IPS-15b (cell line): Measurements from ENCODE around the gene TOP2B.

Experiments
- H3K27me3 ChIP-seq: one replicate; pipeline ENCODE4 v1.6.1; 2013; ENCODE audit warnings: low read length; ENCODE audit not compliant: control insufficient read depth, insufficient read depth
- H3K36me3 ChIP-seq: one replicate; pipeline ENCODE4 v1.6.1; 2013; ENCODE audit warnings: low read length; ENCODE audit not compliant: control insufficient read depth, insufficient read depth
- H3K4me1 ChIP-seq: one replicate; pipeline ENCODE4 v1.6.1; 2013; ENCODE audit warnings: mild to moderate bottlenecking, low read length; ENCODE audit not compliant: control insufficient read depth, insufficient read depth
- H3K4me3 ChIP-seq: one replicate; pipeline ENCODE4 v1.5.1; 2013; ENCODE audit warnings: low read depth, low read length
- H3K9ac ChIP-seq: one replicate; pipeline ENCODE4 v1.6.1; 2013; ENCODE audit warnings: low read depth, mild to moderate bottlenecking, low read length
- H3K9me3 ChIP-seq: one replicate; pipeline ENCODE4 v1.6.1; 2013; ENCODE audit warnings: mild to moderate bottlenecking, low read length; ENCODE audit not compliant: control insufficient read depth, insufficient read depth

Gene TOP2B

GRCh38 chr3:25565807-25566206, 98.9 kb downstream of the TOP2B start:
- Histone ChIP-seq H3K36me3 (no peaks in the 10 kb centered on the region), H3K27me3 (no peaks in the 10 kb centered on the region), H3K4me3 (no peak overlapping the region), H3K4me1 (no peaks in the 10 kb centered on the region), H3K9ac (no peak overlapping the region), H3K9me3 (no peaks in the 10 kb centered on the region)

GRCh38 chr3:25564075-25564474, 100.6 kb downstream of the TOP2B start:
- H3K27me3 ChIP-seq = no peaks in the 10 kb centered on the region
- H3K4me1 ChIP-seq = no peaks in the 10 kb centered on the region
- H3K9ac ChIP-seq = no peak overlapping the region
- no peaks in the 10 kb centered on the region for H3K9me3 ChIP-seq
- no peaks in the 10 kb centered on the region for H3K36me3 ChIP-seq
- H3K4me3 ChIP-seq = no peak overlapping the region

GRCh38 chr3:25563601-25564000, 101.1 kb downstream of the TOP2B start:
- Histone ChIP-seq H3K4me3 (no peak overlapping the region), H3K9ac (no peak overlapping the region), H3K36me3 (no peaks in the 10 kb centered on the region), H3K9me3 (no peaks in the 10 kb centered on the region), H3K4me1 (no peaks in the 10 kb centered on the region), H3K27me3 (no peaks in the 10 kb centered on the region)

- H3K4me1 ChIP-seq = no peaks in the 10 kb centered on the region
- H3K36me3 ChIP-seq = no peaks in the 10 kb centered on the region
- no peaks in the 10 kb centered on the region for H3K27me3 ChIP-seq
- H3K4me3 ChIP-seq = no peak overlapping the region
- no peak overlapping the region for H3K9ac ChIP-seq
- no peaks in the 10 kb centered on the region for H3K9me3 ChIP-seq
Measured at GRCh38 chr3:25558796-25559195, 105.9 kb downstream of the TOP2B start.

- Histone ChIP-seq H3K4me3 (no peak overlapping the region), H3K27me3 (no peaks in the 10 kb centered on the region), H3K4me1 (no peaks in the 10 kb centered on the region), H3K9ac (no peak overlapping the region), H3K36me3 (no peaks in the 10 kb centered on the region), H3K9me3 (no peaks in the 10 kb centered on the region)
Measured at GRCh38 chr3:25558121-25558520, 106.6 kb downstream of the TOP2B start.

GRCh38 chr3:25557694-25558093, 107.0 kb downstream of the TOP2B start:
- no peaks in the 10 kb centered on the region for H3K9me3 ChIP-seq
- no peak overlapping the region for H3K4me3 ChIP-seq
- H3K4me1 ChIP-seq = no peaks in the 10 kb centered on the region
- no peaks in the 10 kb centered on the region for H3K36me3 ChIP-seq
- no peaks in the 10 kb centered on the region for H3K27me3 ChIP-seq
- H3K9ac ChIP-seq = no peak overlapping the region

- H3K9me3 ChIP-seq = no peaks in the 10 kb centered on the region
- H3K4me1 ChIP-seq = no peaks in the 10 kb centered on the region
- H3K36me3 ChIP-seq = no peaks in the 10 kb centered on the region
- H3K9ac ChIP-seq = no peak overlapping the region
- no peak overlapping the region for H3K4me3 ChIP-seq
- no peaks in the 10 kb centered on the region for H3K27me3 ChIP-seq
Measured at GRCh38 chr3:25556447-25556846, 108.3 kb downstream of the TOP2B start.

GRCh38 chr3:25555695-25556437, 108.8 kb downstream of the TOP2B start:
- Histone ChIP-seq H3K36me3 (no peaks in the 10 kb centered on the region), H3K9ac (no peak overlapping the region), H3K4me3 (no peak overlapping the region), H3K27me3 (no peaks in the 10 kb centered on the region), H3K4me1 (no peaks in the 10 kb centered on the region), H3K9me3 (no peaks in the 10 kb centered on the region)

GRCh38 chr3:25554376-25554775, 110.3 kb downstream of the TOP2B start:
- H3K9me3 ChIP-seq = no peaks in the 10 kb centered on the region
- no peak overlapping the region for H3K4me3 ChIP-seq
- no peaks in the 10 kb centered on the region for H3K4me1 ChIP-seq
- H3K36me3 ChIP-seq = no peaks in the 10 kb centered on the region
- no peaks in the 10 kb centered on the region for H3K27me3 ChIP-seq
- no peak overlapping the region for H3K9ac ChIP-seq

GRCh38 chr3:25552251-25552650, 112.5 kb downstream of the TOP2B start:
- no peaks in the 10 kb centered on the region for H3K36me3 ChIP-seq
- H3K9ac ChIP-seq = no peak overlapping the region
- H3K27me3 ChIP-seq = no peaks in the 10 kb centered on the region
- no peaks in the 10 kb centered on the region for H3K4me1 ChIP-seq
- no peaks in the 10 kb centered on the region for H3K9me3 ChIP-seq
- no peak overlapping the region for H3K4me3 ChIP-seq

GRCh38 chr3:25548836-25549235, 115.9 kb downstream of the TOP2B start:
- no peaks in the 10 kb centered on the region for H3K36me3 ChIP-seq
- no peaks in the 10 kb centered on the region for H3K9me3 ChIP-seq
- no peak overlapping the region for H3K4me3 ChIP-seq
- H3K9ac ChIP-seq = no peak overlapping the region
- H3K4me1 ChIP-seq = no peaks in the 10 kb centered on the region
- no peaks in the 10 kb centered on the region for H3K27me3 ChIP-seq

- Histone ChIP-seq H3K27me3 (no peaks in the 10 kb centered on the region), H3K36me3 (no peaks in the 10 kb centered on the region), H3K9ac (no peak overlapping the region), H3K4me3 (no peak overlapping the region), H3K4me1 (no peaks in the 10 kb centered on the region), H3K9me3 (no peaks in the 10 kb centered on the region)
Measured at GRCh38 chr3:25547943-25548674, 116.6 kb downstream of the TOP2B start.
